Trophoblast cell (in vitro differentiated cells and primary cell): ENCODE measurements around the gene CERS6.

Source experiments
- DNase-seq, 2 donors: peaks; one replicate each; pipeline ENCODE4 v3.0.0-alpha.2; 2016
- H2AFZ ChIP-seq: 2 replicates; pipeline ENCODE4 v1.6.1; 2013; ENCODE audit warnings: low read length, moderate library complexity, mild to moderate bottlenecking; ENCODE audit not compliant: insufficient read depth, poor library complexity
- H2AK5ac ChIP-seq: 2 replicates; pipeline ENCODE4 v1.6.1; 2013; ENCODE audit warnings: mild to moderate bottlenecking, low read length
- H2BK120ac ChIP-seq: 2 replicates; pipeline ENCODE4 v1.6.1; 2013; ENCODE audit warnings: low read length, mild to moderate bottlenecking, moderate library complexity; ENCODE audit not compliant: insufficient read depth, poor library complexity
- H2BK12ac ChIP-seq: 2 replicates; pipeline ENCODE4 v1.6.1; 2013; ENCODE audit warnings: mild to moderate bottlenecking, low read length, moderate library complexity
- H2BK5ac ChIP-seq: 2 replicates; pipeline ENCODE4 v1.6.1; 2013; ENCODE audit warnings: low read length, low read depth, moderate library complexity, mild to moderate bottlenecking; ENCODE audit not compliant: poor library complexity
- H3K14ac ChIP-seq: 2 replicates; pipeline ENCODE4 v1.6.1; 2013; ENCODE audit warnings: mild to moderate bottlenecking, low read length
- H3K18ac ChIP-seq: 2 replicates; pipeline ENCODE4 v1.6.1; 2013; ENCODE audit warnings: mild to moderate bottlenecking, low read length
- H3K23ac ChIP-seq: 2 replicates; pipeline ENCODE4 v1.6.1; 2013; ENCODE audit warnings: low read length
- H3K27ac ChIP-seq: 2 replicates; pipeline ENCODE4 v1.5.1; 2013; ENCODE audit warnings: low read depth, mild to moderate bottlenecking, inconsistent platforms, low read length, moderate library complexity
- H3K27me3 ChIP-seq: 2 replicates; pipeline ENCODE4 v1.6.1; 2013; ENCODE audit warnings: inconsistent platforms, mild to moderate bottlenecking, low read length, moderate library complexity; ENCODE audit not compliant: insufficient read depth
- H3K36me3 ChIP-seq, 2 experiments: 1 replicate in 1 of 2; 2 replicates in 1 of 2; pipeline ENCODE4 v1.6.1; 2013; ENCODE audit warnings: low read length in 2 of 2, mild to moderate bottlenecking in 2 of 2, moderate library complexity in 1 of 2; ENCODE audit not compliant: insufficient read depth in 2 of 2, control insufficient read depth in 1 of 2
- H3K4ac ChIP-seq: 2 replicates; pipeline ENCODE4 v1.6.1; 2013; ENCODE audit warnings: low read depth, mild to moderate bottlenecking, low read length, moderate library complexity
- H3K4me1 ChIP-seq, 2 experiments: 1 replicate in 1 of 2; 2 replicates in 1 of 2; pipeline ENCODE4 v1.6.1; 2013; ENCODE audit warnings: low read length in 2 of 2, mild to moderate bottlenecking in 2 of 2, moderate library complexity in 1 of 2; ENCODE audit not compliant: insufficient read depth in 2 of 2, control insufficient read depth in 1 of 2
- H3K4me2 ChIP-seq: 2 replicates; pipeline ENCODE4 v1.6.1; 2013; ENCODE audit warnings: inconsistent platforms, mild to moderate bottlenecking, low read length, moderate library complexity
- H3K4me3 ChIP-seq: 2 replicates; pipeline ENCODE4 v1.5.1; 2013; ENCODE audit warnings: mild to moderate bottlenecking, low read depth, low read length, inconsistent platforms
- H3K79me1 ChIP-seq: one replicate; pipeline ENCODE4 v1.6.1; 2013; ENCODE audit warnings: low read length
- H3K79me2 ChIP-seq: 2 replicates; pipeline ENCODE4 v1.6.1; 2013; ENCODE audit warnings: low read length, mild to moderate bottlenecking; ENCODE audit not compliant: control insufficient read depth, insufficient read depth, poor library complexity
- H3K9ac ChIP-seq: 2 replicates; pipeline ENCODE4 v1.6.1; 2013; ENCODE audit warnings: mild to moderate bottlenecking, low read length
- H3K9me3 ChIP-seq: 2 replicates; pipeline ENCODE4 v1.6.1; 2013; ENCODE audit warnings: low read depth, mild to moderate bottlenecking, control low read depth, inconsistent platforms, low read length; ENCODE audit not compliant: insufficient read depth
- H4K12ac ChIP-seq: 2 replicates; pipeline ENCODE4 v1.6.1; 2013; ENCODE audit warnings: low read depth, mild to moderate bottlenecking, low read length, moderate library complexity
- H4K8ac ChIP-seq: 2 replicates; pipeline ENCODE4 v1.6.1; 2013; ENCODE audit warnings: low read depth, mild to moderate bottlenecking, low read length, moderate library complexity
- H4K91ac ChIP-seq: one replicate; pipeline ENCODE4 v1.6.1; 2013; ENCODE audit warnings: low read depth, mild to moderate bottlenecking, low read length, moderate library complexity
- WGBS: extraction: QIAGEN DNeasy Blood & Tissue Kit; methylation state at CpG from one replicate; pipeline ENCODE4 v1.1.7; 2013; ENCODE audit warnings: missing lambda C conversion rate; ENCODE audit not compliant: insufficient read length, insufficient coverage; ENCODE audit errors: extremely low coverage; 5-methylcytosine and 5-hydroxymethylcytosine counted together

Gene CERS6

DNA sequence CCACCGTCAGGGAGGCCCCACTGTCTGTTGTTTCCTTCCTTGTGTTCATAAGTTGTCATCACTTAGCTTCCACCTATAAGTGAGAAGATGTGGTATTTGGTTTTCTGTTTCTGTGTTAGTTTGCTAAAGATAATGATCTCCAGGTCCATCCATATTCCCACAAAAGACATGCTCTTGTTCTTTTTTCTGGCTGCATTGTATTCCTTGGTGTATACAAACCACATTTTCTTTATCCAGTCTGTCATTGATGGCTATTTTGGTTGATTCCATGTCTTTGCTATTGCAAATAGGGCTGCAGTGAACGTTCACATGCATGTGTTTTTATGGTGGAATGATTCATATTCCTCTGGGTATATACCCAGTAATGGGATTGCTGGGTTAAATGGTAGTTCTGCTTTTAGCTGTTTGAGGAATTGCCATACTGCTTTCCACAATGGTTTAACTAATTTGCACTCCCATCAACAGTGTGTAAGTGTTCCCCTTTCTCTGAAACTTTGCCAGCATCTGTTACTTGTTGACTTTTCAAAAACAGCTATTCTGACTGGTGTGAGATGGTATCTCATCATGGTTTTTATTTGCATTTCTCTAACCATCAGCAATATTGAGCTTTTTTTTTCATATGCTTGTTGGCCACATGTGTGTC, 189.7 kb downstream of the CERS6 start:
- Histone ChIP-seq H2AK5ac (no peak overlapping the region), H4K8ac (no peak overlapping the region), H3K27me3 (no peaks in the 10 kb centered on the region), H4K91ac (no peak overlapping the region), H3K9ac (no peak overlapping the region), H3K4me3 (no peak overlapping the region), H3K4ac (no peak overlapping the region), H3K79me2 (no peaks in the 10 kb centered on the region), H2AFZ (no peak overlapping the region), H3K27ac (no peak overlapping the region), H2BK5ac (no peak overlapping the region), H3K14ac (no peak overlapping the region), H3K4me2 (no peak overlapping the region), H3K9me3 (no peaks in the 10 kb centered on the region), H4K12ac (no peak overlapping the region), H3K18ac (no peak overlapping the region), H3K23ac (no peak overlapping the region), H2BK12ac (no peak overlapping the region), H2BK120ac (no peak overlapping the region), H3K79me1 (no peaks in the 10 kb centered on the region), H3K36me3 (no peaks in the 10 kb centered on the region), H3K4me1 (peaks cover 3 to 7% of the 10 kb centered on the region in 2 experiments)
- WGBS = no CpG with 5 or more reads among the region's 2 CpGs
- DNase-seq = no peak

DNA sequence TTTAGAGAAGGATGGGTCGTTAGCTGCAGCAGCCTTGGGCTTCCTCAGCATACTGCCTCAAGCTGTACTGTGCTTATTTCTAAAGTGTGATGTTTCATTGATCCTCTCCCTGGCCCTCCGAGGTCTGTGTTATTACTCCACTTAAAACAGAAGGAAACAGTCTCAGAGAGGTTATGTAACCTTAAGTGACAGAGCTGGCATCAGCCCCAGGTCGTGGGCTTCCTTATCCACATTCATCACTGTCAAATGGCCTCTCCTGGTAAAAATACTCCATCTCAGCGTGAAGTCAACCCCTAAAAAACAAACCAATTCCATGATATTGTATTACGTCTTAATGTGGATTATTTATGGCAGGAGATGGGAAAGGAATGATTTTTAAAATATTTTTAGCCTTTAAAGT, 193.0 kb downstream of the CERS6 start:
- Histone ChIP-seq H3K79me2 (no peaks in the 10 kb centered on the region), H3K27ac (no peak overlapping the region), H4K91ac (no peak overlapping the region), H3K27me3 (no peaks in the 10 kb centered on the region), H2BK5ac (no peak overlapping the region), H2BK120ac (no peak overlapping the region), H3K4me2 (no peak overlapping the region), H4K8ac (no peak overlapping the region), H3K18ac (no peak overlapping the region), H2BK12ac (no peak overlapping the region), H3K4ac (peak overlapping the region; percentile 3), H3K36me3 (no peaks in the 10 kb centered on the region), H3K79me1 (no peaks in the 10 kb centered on the region), H3K14ac (no peak overlapping the region), H3K23ac (no peak overlapping the region), H4K12ac (no peak overlapping the region), H3K9me3 (no peaks in the 10 kb centered on the region), H3K4me1 (peaks cover 3 to 7% of the 10 kb centered on the region in 2 experiments), H3K4me3 (no peak overlapping the region), H3K9ac (no peak overlapping the region), H2AK5ac (no peak overlapping the region), H2AFZ (no peak overlapping the region)
- no peak for DNase-seq
- no CpG with 5 or more reads among the region's 5 CpGs for WGBS

DNA sequence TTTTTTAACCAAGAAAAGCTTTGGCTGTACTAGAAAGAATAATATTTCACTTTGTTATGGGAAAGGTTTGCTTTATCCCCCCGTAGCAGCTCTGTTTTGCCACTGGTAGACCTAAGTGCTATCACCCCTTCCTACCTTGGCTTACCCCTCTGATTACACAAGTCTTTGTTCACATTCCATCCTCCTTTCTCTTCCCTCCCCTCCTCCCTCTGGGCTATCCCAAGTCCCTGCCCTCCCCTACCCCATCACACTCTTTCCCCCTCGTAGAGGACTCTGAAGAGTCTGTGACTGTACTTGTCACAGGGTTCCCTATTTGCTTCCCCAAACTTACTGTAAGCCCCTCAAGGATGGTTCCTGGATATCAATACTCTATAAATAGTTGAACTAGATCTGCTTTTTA, 193.5 kb downstream of the CERS6 start:
- Histone ChIP-seq H3K4me3 (no peak overlapping the region), H2BK120ac (no peak overlapping the region), H3K4me2 (no peak overlapping the region), H3K27ac (no peak overlapping the region), H3K79me2 (no peaks in the 10 kb centered on the region), H3K79me1 (no peaks in the 10 kb centered on the region), H3K14ac (no peak overlapping the region), H4K8ac (no peak overlapping the region), H2AK5ac (no peak overlapping the region), H4K91ac (no peak overlapping the region), H3K27me3 (no peaks in the 10 kb centered on the region), H3K9me3 (no peaks in the 10 kb centered on the region), H3K36me3 (no peaks in the 10 kb centered on the region), H2BK12ac (peak overlapping the region; percentile 75), H2BK5ac (no peak overlapping the region), H3K9ac (no peak overlapping the region), H3K4me1 (peaks cover 3 to 7% of the 10 kb centered on the region in 2 experiments), H4K12ac (no peak overlapping the region), H3K4ac (no peak overlapping the region), H3K18ac (peak overlapping the region; percentile 56), H2AFZ (no peak overlapping the region), H3K23ac (peak overlapping the region; percentile 74)
- DNase-seq = no peak
- WGBS = no CpG with 5 or more reads among the region's 2 CpGs

DNA sequence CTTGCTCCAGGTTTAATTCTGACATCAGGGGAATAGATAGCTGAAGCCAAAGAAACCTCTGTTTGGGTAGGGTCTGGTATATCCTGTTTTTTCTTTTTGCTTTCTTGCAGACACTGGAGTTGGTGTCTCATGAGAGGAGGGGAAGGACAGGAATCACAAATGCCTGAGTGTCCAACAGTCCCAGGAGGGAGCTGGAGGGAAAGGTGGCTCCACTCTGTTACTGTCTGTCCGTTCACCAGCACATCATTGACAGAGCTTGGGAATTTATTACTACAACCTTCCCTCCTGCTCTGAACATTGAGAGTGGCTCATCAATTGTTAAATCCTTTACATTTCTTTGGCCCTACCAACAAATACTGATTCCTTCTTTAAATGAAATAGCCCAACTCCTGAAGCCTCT, 194.1 kb downstream of the CERS6 start:
- no peak overlapping the region for H2BK12ac ChIP-seq
- no peak overlapping the region for H2AFZ ChIP-seq
- H3K4ac ChIP-seq = no peak overlapping the region
- no peaks in the 10 kb centered on the region for H3K27me3 ChIP-seq
- no peak overlapping the region for H3K4me3 ChIP-seq
- H3K18ac ChIP-seq = no peak overlapping the region
- H4K12ac ChIP-seq = no peak overlapping the region
- WGBS = no CpG with 5 or more reads among the region's 1 CpG
- no peak overlapping the region for H3K9ac ChIP-seq
- no peak overlapping the region for H2AK5ac ChIP-seq
- no peaks in the 10 kb centered on the region for H3K9me3 ChIP-seq
- H3K23ac ChIP-seq = no peak overlapping the region
- H2BK5ac ChIP-seq = no peak overlapping the region
- peaks cover 3 to 7% of the 10 kb centered on the region in 2 experiments for H3K4me1 ChIP-seq
- no peak overlapping the region for H4K91ac ChIP-seq
- H3K14ac ChIP-seq = no peak overlapping the region
- H3K27ac ChIP-seq = no peak overlapping the region
- H3K79me2 ChIP-seq = no peaks in the 10 kb centered on the region
- H3K79me1 ChIP-seq = no peaks in the 10 kb centered on the region
- H4K8ac ChIP-seq = no peak overlapping the region
- DNase-seq = no peak
- no peak overlapping the region for H2BK120ac ChIP-seq
- no peaks in the 10 kb centered on the region for H3K36me3 ChIP-seq
- H3K4me2 ChIP-seq = no peak overlapping the region
